ENCODE measurements around the gene EPS15.

- TF ChIP-seq EZH2 (optimal IDR thresholded peaks at IDR 0.05; ENCODE audit: low read depth, low read length) (no peak), CTCF (IDR thresholded peaks at IDR 0.05; ENCODE audit: low read length) (no peak)
Measured at GRCh38 chr1:51322417-51323101, 196.5 kb downstream of the EPS15 start.

All from MM.1S (cell line).